ENCODE data around the gene ATG13.

DNA sequence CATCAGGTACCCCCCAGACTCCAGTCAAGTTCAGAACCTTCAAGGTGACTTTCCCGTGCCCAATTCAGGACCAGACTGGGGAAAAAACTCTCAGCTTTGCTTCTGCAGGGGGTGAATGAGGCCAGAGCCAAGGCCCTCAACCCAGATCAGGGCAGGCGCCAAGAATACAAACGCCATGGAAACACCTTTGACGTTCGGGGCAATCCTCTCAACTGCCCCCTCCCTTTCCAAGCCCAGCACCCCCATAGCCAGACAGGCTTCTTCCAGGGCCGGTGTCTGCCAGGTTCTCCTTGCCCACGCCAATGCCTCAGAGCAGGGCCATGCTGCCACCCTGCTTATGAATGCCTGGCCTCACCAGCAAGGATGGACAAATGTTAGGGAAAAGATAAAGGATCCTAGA is 77.3 kb downstream of the ATG13 start:
- no peak for TF ChIP-seq POLR2A (IDR thresholded peaks at IDR 0.05)
- TF ChIP-seq, protein P1, sequence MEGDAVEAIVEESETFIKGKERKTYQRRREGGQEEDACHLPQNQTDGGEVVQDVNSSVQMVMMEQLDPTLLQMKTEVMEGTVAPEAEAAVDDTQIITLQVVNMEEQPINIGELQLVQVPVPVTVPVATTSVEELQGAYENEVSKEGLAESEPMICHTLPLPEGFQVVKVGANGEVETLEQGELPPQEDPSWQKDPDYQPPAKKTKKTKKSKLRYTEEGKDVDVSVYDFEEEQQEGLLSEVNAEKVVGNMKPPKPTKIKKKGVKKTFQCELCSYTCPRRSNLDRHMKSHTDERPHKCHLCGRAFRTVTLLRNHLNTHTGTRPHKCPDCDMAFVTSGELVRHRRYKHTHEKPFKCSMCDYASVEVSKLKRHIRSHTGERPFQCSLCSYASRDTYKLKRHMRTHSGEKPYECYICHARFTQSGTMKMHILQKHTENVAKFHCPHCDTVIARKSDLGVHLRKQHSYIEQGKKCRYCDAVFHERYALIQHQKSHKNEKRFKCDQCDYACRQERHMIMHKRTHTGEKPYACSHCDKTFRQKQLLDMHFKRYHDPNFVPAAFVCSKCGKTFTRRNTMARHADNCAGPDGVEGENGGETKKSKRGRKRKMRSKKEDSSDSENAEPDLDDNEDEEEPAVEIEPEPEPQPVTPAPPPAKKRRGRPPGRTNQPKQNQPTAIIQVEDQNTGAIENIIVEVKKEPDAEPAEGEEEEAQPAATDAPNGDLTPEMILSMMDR (IDR thresholded peaks at IDR 0.05) = no peak
